HG02840 (cell line): ENCODE data around the gene ATF7IP.

Source experiments
- ATAC-seq: cut with Tn5 transposase; IDR thresholded peaks from one replicate; pipeline ENCODE4 v1.9.1; 2021; ENCODE audit warnings: mild to moderate bottlenecking, moderate library complexity, moderate number of reproducible peaks; ENCODE audit not compliant: unreplicated experiment, low FRiP score

Gene ATF7IP

GRCh38 chr12:14473707-14474287 lies 108.3 kb downstream of the ATF7IP start:
- no peak for ATAC-seq

- no peak for ATAC-seq
Observed at GRCh38 chr12:14479004-14479403, 113.5 kb downstream of the ATF7IP start.

GRCh38 chr12:14481201-14481600 lies 115.7 kb downstream of the ATF7IP start:
- no peak for ATAC-seq

GRCh38 chr12:14482361-14482760 lies 116.9 kb downstream of the ATF7IP start:
- ATAC-seq = no peak

GRCh38 chr12:14482886-14483285 lies 117.4 kb downstream of the ATF7IP start:
- no peak for ATAC-seq

GRCh38 chr12:14495326-14495725 lies 129.8 kb downstream of the ATF7IP start:
- ATAC-seq = no peak

GRCh38 chr12:14505626-14506596 lies 140.4 kb downstream of the ATF7IP start:
- ATAC-seq = no peak

GRCh38 chr12:14510574-14510973 lies 145.1 kb downstream of the ATF7IP start:
- no peak for ATAC-seq

GRCh38 chr12:14514154-14514842 lies 148.8 kb downstream of the ATF7IP start:
- ATAC-seq = no peak

GRCh38 chr12:14514946-14515345 lies 149.5 kb downstream of the ATF7IP start:
- ATAC-seq = no peak

GRCh38 chr12:14521822-14522221 lies 156.3 kb downstream of the ATF7IP start:
- ATAC-seq = no peak

GRCh38 chr12:14525964-14526363 lies 160.5 kb downstream of the ATF7IP start:
- ATAC-seq = no peak

GRCh38 chr12:14532152-14532551 lies 166.7 kb downstream of the ATF7IP start:
- no peak for ATAC-seq

GRCh38 chr12:14537088-14537487 lies 171.6 kb downstream of the ATF7IP start:
- ATAC-seq = no peak

- ATAC-seq = no peak
Observed at GRCh38 chr12:14540801-14541462, 175.4 kb downstream of the ATF7IP start.

GRCh38 chr12:14545144-14546124 lies 180.0 kb downstream of the ATF7IP start:
- ATAC-seq = no peak

- no peak for ATAC-seq
Observed at GRCh38 chr12:14547571-14547970, 182.1 kb downstream of the ATF7IP start.

GRCh38 chr12:14548609-14549008 lies 183.1 kb downstream of the ATF7IP start:
- no peak for ATAC-seq
